Measurements from ENCODE around the gene EPN3.
A peak's percentile ranks its signal among the peaks of the same experiment; 100 is the strongest.

EPN3 gene

GRCh38 chr17:50544516-50544915 lies 12.0 kb downstream of the EPN3 start:
- TF ChIP-seq POU2F2 (IDR thresholded peaks at IDR 0.05; ENCODE audit: low read depth, low read length) (no peak), POLR2A (IDR thresholded peaks at IDR 0.05; ENCODE audit: low read depth, low read length) (no peak), SPI1 (IDR thresholded peaks at IDR 0.05; ENCODE audit: low read depth, low read length) (no peak), POLR2AphosphoS5 (IDR thresholded peaks at IDR 0.05; ENCODE audit: low read depth, low read length) (no peak), PAX5 (IDR thresholded peaks at IDR 0.05; ENCODE audit: insufficient read depth, low read length, severe bottlenecking) (no peak), TAF1 (IDR thresholded peaks at IDR 0.05; ENCODE audit: low read depth, low read length) (no peak)
- DNase-seq (ENCODE audit: insufficient read length, low spot score) (no peak), FAIRE-seq (no peak)

GRCh38 chr17:50545311-50545710 lies 12.8 kb downstream of the EPN3 start:
- no peak for TF ChIP-seq SPI1 (IDR thresholded peaks at IDR 0.05; ENCODE audit: low read depth, low read length)
- TF ChIP-seq POLR2A (IDR thresholded peaks at IDR 0.05; ENCODE audit: low read depth, low read length): no peak
- no peak for TF ChIP-seq TAF1 (IDR thresholded peaks at IDR 0.05; ENCODE audit: low read depth, low read length)
- TF ChIP-seq PAX5 (IDR thresholded peaks at IDR 0.05; ENCODE audit: insufficient read depth, low read length, severe bottlenecking): no peak
- no peak for TF ChIP-seq POU2F2 (IDR thresholded peaks at IDR 0.05; ENCODE audit: low read depth, low read length)
- TF ChIP-seq POLR2AphosphoS5 (IDR thresholded peaks at IDR 0.05; ENCODE audit: low read depth, low read length): no peak
- FAIRE-seq (no peak), DNase-seq (ENCODE audit: insufficient read length, low spot score) (no peak)

- TF ChIP-seq PAX5 (IDR thresholded peaks at IDR 0.05; ENCODE audit: insufficient read depth, low read length, severe bottlenecking): no peak
- no peak for TF ChIP-seq POU2F2 (IDR thresholded peaks at IDR 0.05; ENCODE audit: low read depth, low read length)
- no peak for TF ChIP-seq POLR2AphosphoS5 (IDR thresholded peaks at IDR 0.05; ENCODE audit: low read depth, low read length)
- no peak for TF ChIP-seq SPI1 (IDR thresholded peaks at IDR 0.05; ENCODE audit: low read depth, low read length)
- FAIRE-seq (no peak), DNase-seq (ENCODE audit: insufficient read length, low spot score) (no peak)
These were observed 14.1 kb downstream of the EPN3 start for GRCh38 chr17:50546701-50547034.

- FAIRE-seq: peak; percentile 91
- DNase-seq (ENCODE audit: insufficient read length, low spot score): peak; percentile 96
- peak; percentile 11; the same call in 1 of the 2 replicates for TF ChIP-seq TAF1 (IDR thresholded peaks at IDR 0.05; ENCODE audit: low read depth, low read length)
- no peak for TF ChIP-seq POLR2AphosphoS5 (IDR thresholded peaks at IDR 0.05; ENCODE audit: low read depth, low read length)
- TF ChIP-seq SPI1 (IDR thresholded peaks at IDR 0.05; ENCODE audit: low read depth, low read length): peak; percentile 50
- no peak for TF ChIP-seq POU2F2 (IDR thresholded peaks at IDR 0.05; ENCODE audit: low read depth, low read length)
- TF ChIP-seq POLR2A (IDR thresholded peaks at IDR 0.05; ENCODE audit: low read depth, low read length): peak; percentile 61; the same call in 1 of the 2 replicates
- TF ChIP-seq PAX5 (IDR thresholded peaks at IDR 0.05; ENCODE audit: insufficient read depth, low read length, severe bottlenecking): no peak
These were observed 14.7 kb downstream of the EPN3 start, which contains the start of gene SPATA20 for GRCh38 chr17:50547035-50547735. Gene SPATA20 (plus strand): TSS chr17:50547174. CDS start chr17:50547209, 35 bp downstream.

- TF ChIP-seq POLR2A (IDR thresholded peaks at IDR 0.05; ENCODE audit: low read depth, low read length): no peak
- peak; percentile 28 for FAIRE-seq
- no peak for DNase-seq (ENCODE audit: insufficient read length, low spot score)
These were observed 15.2 kb downstream of the EPN3 start for GRCh38 chr17:50547736-50548083.

- FAIRE-seq (no peak), DNase-seq (ENCODE audit: insufficient read length, low spot score) (no peak)
- no peak for TF ChIP-seq POLR2AphosphoS5 (IDR thresholded peaks at IDR 0.05; ENCODE audit: low read depth, low read length)
- no peak for TF ChIP-seq POU2F2 (IDR thresholded peaks at IDR 0.05; ENCODE audit: low read depth, low read length)
- no peak for TF ChIP-seq TAF1 (IDR thresholded peaks at IDR 0.05; ENCODE audit: low read depth, low read length)
- no peak for TF ChIP-seq PAX5 (IDR thresholded peaks at IDR 0.05; ENCODE audit: insufficient read depth, low read length, severe bottlenecking)
- TF ChIP-seq SPI1 (IDR thresholded peaks at IDR 0.05; ENCODE audit: low read depth, low read length): no peak
- TF ChIP-seq POLR2A (IDR thresholded peaks at IDR 0.05; ENCODE audit: low read depth, low read length): no peak
These were observed 16.3 kb downstream of the EPN3 start for GRCh38 chr17:50548831-50549230.

GRCh38 chr17:50549256-50549941 lies 16.9 kb downstream of the EPN3 start:
- no peak for TF ChIP-seq POLR2AphosphoS5 (IDR thresholded peaks at IDR 0.05; ENCODE audit: low read depth, low read length)
- TF ChIP-seq SPI1 (IDR thresholded peaks at IDR 0.05; ENCODE audit: low read depth, low read length): no peak
- TF ChIP-seq POLR2A (IDR thresholded peaks at IDR 0.05; ENCODE audit: low read depth, low read length): no peak
- TF ChIP-seq PAX5 (IDR thresholded peaks at IDR 0.05; ENCODE audit: insufficient read depth, low read length, severe bottlenecking): no peak
- TF ChIP-seq POU2F2 (IDR thresholded peaks at IDR 0.05; ENCODE audit: low read depth, low read length): no peak
- TF ChIP-seq TAF1 (IDR thresholded peaks at IDR 0.05; ENCODE audit: low read depth, low read length): no peak
- FAIRE-seq: no peak
- DNase-seq (ENCODE audit: insufficient read length, low spot score): no peak

GRCh38 chr17:50549969-50550368 lies 17.4 kb downstream of the EPN3 start:
- FAIRE-seq: no peak
- TF ChIP-seq PAX5 (IDR thresholded peaks at IDR 0.05; ENCODE audit: insufficient read depth, low read length, severe bottlenecking) (no peak), TAF1 (IDR thresholded peaks at IDR 0.05; ENCODE audit: low read depth, low read length) (no peak), POLR2AphosphoS5 (IDR thresholded peaks at IDR 0.05; ENCODE audit: low read depth, low read length) (no peak), SPI1 (IDR thresholded peaks at IDR 0.05; ENCODE audit: low read depth, low read length) (no peak), POU2F2 (IDR thresholded peaks at IDR 0.05; ENCODE audit: low read depth, low read length) (no peak), POLR2A (IDR thresholded peaks at IDR 0.05; ENCODE audit: low read depth, low read length) (no peak)

GRCh38 chr17:50550661-50551432 lies 18.3 kb downstream of the EPN3 start:
- no peak for FAIRE-seq
- no peak for DNase-seq (ENCODE audit: insufficient read length, low spot score)
- no peak for TF ChIP-seq POLR2A (IDR thresholded peaks at IDR 0.05; ENCODE audit: low read depth, low read length)
- TF ChIP-seq SPI1 (IDR thresholded peaks at IDR 0.05; ENCODE audit: low read depth, low read length): no peak
- no peak for TF ChIP-seq POLR2AphosphoS5 (IDR thresholded peaks at IDR 0.05; ENCODE audit: low read depth, low read length)
- TF ChIP-seq POU2F2 (IDR thresholded peaks at IDR 0.05; ENCODE audit: low read depth, low read length): no peak
- no peak for TF ChIP-seq PAX5 (IDR thresholded peaks at IDR 0.05; ENCODE audit: insufficient read depth, low read length, severe bottlenecking)
- no peak for TF ChIP-seq TAF1 (IDR thresholded peaks at IDR 0.05; ENCODE audit: low read depth, low read length)

More at GRCh38 chr17:50549969-50550368, 17.4 kb downstream of the EPN3 start:
- DNase-seq (ENCODE audit: insufficient read length, low spot score): no peak
